HepG2 (cell line): Measurements from ENCODE around the gene C2. TPM values are rescaled to one million over a fixed set of nuclear protein-coding genes. Genes with fewer than 3 reads are reported as not detected.

Experiments
- KLF11 ChIP-seq: IDR thresholded peaks from 2 replicates; pipeline ENCODE4 v1.6.1; 2016; ENCODE audit warnings: missing compliant biosample characterization
- NR2F6 ChIP-seq, 2 experiments: IDR thresholded peaks; 2 replicates each; pipeline ENCODE4 v1.6.1; 2016; ENCODE audit warnings: antibody characterized with exemption in 1 of 2, mild to moderate bottlenecking in 1 of 2
- SMAD3 ChIP-seq: sonication (generic); formaldehyde crosslinking; IDR thresholded peaks from 2 replicates; pipeline ENCODE4 v1.4.0; 2020; ENCODE audit warnings: missing genetic modification reagents
- ZFAT ChIP-seq: sonication (generic); formaldehyde crosslinking; conservative IDR thresholded peaks from 2 replicates; pipeline ENCODE4 v1.8.1; 2023; ENCODE audit warnings: missing genetic modification reagents, inconsistent platforms
- ZFP37 ChIP-seq: sonication (generic); formaldehyde crosslinking; IDR thresholded peaks from 2 replicates; pipeline ENCODE4 v1.4.0; 2020; ENCODE audit warnings: missing genetic modification reagents, borderline replicate concordance
- ZNF18 ChIP-seq: sonication (generic); formaldehyde crosslinking; IDR thresholded peaks from 2 replicates; pipeline ENCODE4 v1.8.0; 2022; ENCODE audit warnings: mild to moderate bottlenecking, missing genetic modification reagents; ENCODE audit not compliant: insufficient replicate concordance
- ZNF34 ChIP-seq: sonication (generic); formaldehyde crosslinking; IDR thresholded peaks from 2 replicates; pipeline ENCODE4 v1.4.0; 2020; ENCODE audit warnings: mild to moderate bottlenecking, missing genetic modification reagents, borderline replicate concordance
- ZNF468 ChIP-seq: sonication (generic); formaldehyde crosslinking; IDR thresholded peaks from 2 replicates; pipeline ENCODE4 v1.8.0; 2022; ENCODE audit warnings: mild to moderate bottlenecking, moderate library complexity, missing genetic modification reagents
- ZNF503 ChIP-seq: sonication (generic); formaldehyde crosslinking; IDR thresholded peaks from 2 replicates; pipeline ENCODE4 v1.4.0; 2020; ENCODE audit warnings: missing genetic modification reagents
- ZNF670 ChIP-seq: sonication (generic); formaldehyde crosslinking; IDR thresholded peaks from 2 replicates; pipeline ENCODE4 v1.8.0; 2022; ENCODE audit warnings: mild to moderate bottlenecking, missing genetic modification reagents, borderline replicate concordance
- ZNF710 ChIP-seq: sonication (generic); formaldehyde crosslinking; IDR thresholded peaks from 2 replicates; pipeline ENCODE4 v1.5.0; 2020; ENCODE audit warnings: mild to moderate bottlenecking, missing genetic modification reagents, borderline replicate concordance
- polyA plus RNA-seq, 8 experiments: library from polyadenylated mRNA; depleted of rRNA in 3 of 8; stranded (reverse) in 7 of 8; unstranded in 1 of 8; fragments of >200 nt; fragmentation: Illumina TruSeq in 4 of 8; extraction: Trizol in 4 of 8; gene quantifications; 2 replicates each; pipeline versions ENCODE4 v1.2.1 to v1.2.3, GENCODE V29; 2011 to 2016; ENCODE audit warnings: low read depth in 4 of 8, missing spikeins in 1 of 8, mixed read lengths in 1 of 8; ENCODE audit not compliant: insufficient read depth in 1 of 8
- total RNA-seq, 5 experiments: library from RNA; depleted of rRNA; stranded (reverse); fragments of >200 nt; fragmentation: Illumina TruSeq; extraction: Trizol; gene quantifications; 2 replicates each; pipeline ENCODE4 v1.2.3, GENCODE V29; 2016; ENCODE audit warnings: low read depth in 1 of 5
- TF ChIP-seq, protein P1 (sequence below): sonication (generic); formaldehyde crosslinking; IDR thresholded peaks from 2 replicates; pipeline ENCODE4 v1.5.0; 2020; ENCODE audit warnings: missing genetic modification reagents, mild to moderate bottlenecking, borderline replicate concordance
- TF ChIP-seq, protein P2 (sequence below): sonication (generic); formaldehyde crosslinking; IDR thresholded peaks from 2 replicates; pipeline ENCODE4 v1.5.1; 2020; ENCODE audit warnings: mild to moderate bottlenecking, missing genetic modification reagents, moderate library complexity
- TF ChIP-seq, protein P3 (sequence below): sonication (generic); formaldehyde crosslinking; IDR thresholded peaks from 2 replicates; pipeline ENCODE4 v1.4.0; 2020; ENCODE audit warnings: mild to moderate bottlenecking, missing genetic modification reagents

Gene C2
- total and polyA plus RNA-seq, 2 of the 13 experiments (the other 11 are each of a cell fraction or from before 2014, with no cell fraction given): 165 to 307 TPM

- TF ChIP-seq ZNF710 (CRISPR knock-in tag): peak; percentile 18; the same call in 1 of the 2 replicates
- TF ChIP-seq ZNF34 (CRISPR knock-in tag): peak; percentile 34; the same call in 1 of the 2 replicates
- TF ChIP-seq ZNF670 (CRISPR knock-in tag): peak; percentile 64; the same call in 1 of the 2 replicates
- TF ChIP-seq, protein P1, sequence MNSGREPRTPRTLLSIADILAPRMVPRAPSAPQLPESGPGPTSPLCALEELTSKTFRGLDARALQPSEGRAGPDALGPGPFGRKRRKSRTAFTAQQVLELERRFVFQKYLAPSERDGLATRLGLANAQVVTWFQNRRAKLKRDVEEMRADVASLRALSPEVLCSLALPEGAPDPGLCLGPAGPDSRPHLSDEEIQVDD: peak; percentile 93
- TF ChIP-seq ZNF18: peak; percentile 42
- peak; percentile 77; the same call in 1 of the 2 replicates for TF ChIP-seq SMAD3
- TF ChIP-seq ZNF468: no peak
- TF ChIP-seq ZFP37 (CRISPR knock-in tag): 0 out of 2 replicates have a peak, but pooled peaks have one; percentile 29
- TF ChIP-seq ZFAT (CRISPR knock-in tag): 0 out of 2 replicates have a peak, but pooled peaks have one; percentile 31
- TF ChIP-seq KLF11: 0 out of 2 replicates have a peak, but pooled peaks have one; percentile 51
- TF ChIP-seq, protein P2, sequence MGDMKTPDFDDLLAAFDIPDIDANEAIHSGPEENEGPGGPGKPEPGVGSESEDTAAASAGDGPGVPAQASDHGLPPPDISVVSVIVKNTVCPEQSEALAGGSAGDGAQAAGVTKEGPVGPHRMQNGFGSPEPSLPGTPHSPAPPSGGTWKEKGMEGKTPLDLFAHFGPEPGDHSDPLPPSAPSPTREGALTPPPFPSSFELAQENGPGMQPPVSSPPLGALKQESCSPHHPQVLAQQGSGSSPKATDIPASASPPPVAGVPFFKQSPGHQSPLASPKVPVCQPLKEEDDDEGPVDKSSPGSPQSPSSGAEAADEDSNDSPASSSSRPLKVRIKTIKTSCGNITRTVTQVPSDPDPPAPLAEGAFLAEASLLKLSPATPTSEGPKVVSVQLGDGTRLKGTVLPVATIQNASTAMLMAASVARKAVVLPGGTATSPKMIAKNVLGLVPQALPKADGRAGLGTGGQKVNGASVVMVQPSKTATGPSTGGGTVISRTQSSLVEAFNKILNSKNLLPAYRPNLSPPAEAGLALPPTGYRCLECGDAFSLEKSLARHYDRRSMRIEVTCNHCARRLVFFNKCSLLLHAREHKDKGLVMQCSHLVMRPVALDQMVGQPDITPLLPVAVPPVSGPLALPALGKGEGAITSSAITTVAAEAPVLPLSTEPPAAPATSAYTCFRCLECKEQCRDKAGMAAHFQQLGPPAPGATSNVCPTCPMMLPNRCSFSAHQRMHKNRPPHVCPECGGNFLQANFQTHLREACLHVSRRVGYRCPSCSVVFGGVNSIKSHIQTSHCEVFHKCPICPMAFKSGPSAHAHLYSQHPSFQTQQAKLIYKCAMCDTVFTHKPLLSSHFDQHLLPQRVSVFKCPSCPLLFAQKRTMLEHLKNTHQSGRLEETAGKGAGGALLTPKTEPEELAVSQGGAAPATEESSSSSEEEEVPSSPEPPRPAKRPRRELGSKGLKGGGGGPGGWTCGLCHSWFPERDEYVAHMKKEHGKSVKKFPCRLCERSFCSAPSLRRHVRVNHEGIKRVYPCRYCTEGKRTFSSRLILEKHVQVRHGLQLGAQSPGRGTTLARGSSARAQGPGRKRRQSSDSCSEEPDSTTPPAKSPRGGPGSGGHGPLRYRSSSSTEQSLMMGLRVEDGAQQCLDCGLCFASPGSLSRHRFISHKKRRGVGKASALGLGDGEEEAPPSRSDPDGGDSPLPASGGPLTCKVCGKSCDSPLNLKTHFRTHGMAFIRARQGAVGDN: peak; percentile 98
- TF ChIP-seq ZNF503 (CRISPR knock-in tag): peak; percentile 60; the same call in 1 of the 2 replicates
- TF ChIP-seq NR2F6 (IDR thresholded peaks at IDR 0.05): peak; percentile 50; the same call in 1 of the 2 replicates
- TF ChIP-seq NR2F6 (CRISPR knock-in tag; IDR thresholded peaks at IDR 0.05): peak; percentile 17
- TF ChIP-seq, protein P3, sequence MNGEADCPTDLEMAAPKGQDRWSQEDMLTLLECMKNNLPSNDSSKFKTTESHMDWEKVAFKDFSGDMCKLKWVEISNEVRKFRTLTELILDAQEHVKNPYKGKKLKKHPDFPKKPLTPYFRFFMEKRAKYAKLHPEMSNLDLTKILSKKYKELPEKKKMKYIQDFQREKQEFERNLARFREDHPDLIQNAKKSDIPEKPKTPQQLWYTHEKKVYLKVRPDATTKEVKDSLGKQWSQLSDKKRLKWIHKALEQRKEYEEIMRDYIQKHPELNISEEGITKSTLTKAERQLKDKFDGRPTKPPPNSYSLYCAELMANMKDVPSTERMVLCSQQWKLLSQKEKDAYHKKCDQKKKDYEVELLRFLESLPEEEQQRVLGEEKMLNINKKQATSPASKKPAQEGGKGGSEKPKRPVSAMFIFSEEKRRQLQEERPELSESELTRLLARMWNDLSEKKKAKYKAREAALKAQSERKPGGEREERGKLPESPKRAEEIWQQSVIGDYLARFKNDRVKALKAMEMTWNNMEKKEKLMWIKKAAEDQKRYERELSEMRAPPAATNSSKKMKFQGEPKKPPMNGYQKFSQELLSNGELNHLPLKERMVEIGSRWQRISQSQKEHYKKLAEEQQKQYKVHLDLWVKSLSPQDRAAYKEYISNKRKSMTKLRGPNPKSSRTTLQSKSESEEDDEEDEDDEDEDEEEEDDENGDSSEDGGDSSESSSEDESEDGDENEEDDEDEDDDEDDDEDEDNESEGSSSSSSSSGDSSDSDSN (CRISPR knock-in tag): peak; percentile 97
Measured at GRCh38 chr6:31971993-31972708, 44.6 kb downstream of the C2 start, which contains the start of gene DXO (continued).
